A549 (cell line): Measurements from ENCODE around the gene LRIG3. TPM values are rescaled to one million over a fixed set of nuclear protein-coding genes. Genes with fewer than 3 reads are reported as not detected.

ENCODE experiments used
- ATAC-seq, 2 experiments: fragments of 200-7000 bp in 1 of 2; fragments of >200 bp in 1 of 2; cut with Nextera tagmentation in 1 of 2; cut with Tn5 transposase in 1 of 2; 3 replicates each; pipeline versions ENCODE4 v1.8.0 to v1.9.1; 2018 to 2020; ENCODE audit warnings: mild to moderate bottlenecking in 1 of 2, moderate library complexity in 1 of 2
- CTCF ChIA-PET: fragments of 300-600 bp; sonication (Branson Sonifier 250); formaldehyde crosslinking; extraction: SDS; loops from one replicate; lab custom pipeline; 2021; ENCODE audit warnings: antibody characterized with exemption, inconsistent platforms; lab: Yijun Ruan, JAX
- POLR2A ChIA-PET: fragments of 350-600 bp; formaldehyde crosslinking; extraction: SDS; loops from one replicate; lab custom pipeline; 2021; ENCODE audit warnings: antibody characterized with exemption, inconsistent platforms; lab: Yijun Ruan, JAX
- DNase-seq, 2 experiments: peaks; one replicate each; pipeline versions ENCODE4 v3.0.0 to v3.0.0-alpha.2; 2011 to 2016; ENCODE audit warnings: low read depth in 1 of 2, low spot score in 1 of 2
- FAIRE-seq: peaks from 2 replicates; lab custom pipeline; 2011; peaks lifted over from hg19 to GRCh38; lab: Jason Lieb, UNC
- H3K27ac ChIP-seq, 2 experiments: fragments of >200 bp; sonication (Bioruptor Twin); formaldehyde crosslinking; 3 replicates each; pipeline ENCODE4 v1.5.1; 2016 to 2017
- H3K4me1 ChIP-seq: fragments of >200 bp; sonication (Bioruptor Twin); formaldehyde crosslinking; 3 replicates; pipeline ENCODE4 v1.6.1; 2016
- H3K4me2 ChIP-seq: fragments of >200 bp; sonication (Bioruptor Twin); formaldehyde crosslinking; 3 replicates; pipeline ENCODE4 v1.6.1; 2016
- H3K4me3 ChIP-seq: fragments of >200 bp; sonication (Bioruptor Twin); formaldehyde crosslinking; 3 replicates; pipeline ENCODE4 v1.5.1; 2016
- H3K9me3 ChIP-seq: fragments of >200 bp; sonication (Bioruptor Twin); formaldehyde crosslinking; 3 replicates; pipeline ENCODE4 v1.6.1; 2016
- BHLHE40 ChIP-seq: IDR thresholded peaks from 2 replicates; pipeline ENCODE4 v1.6.1; 2012; ENCODE audit warnings: low read depth, low read length, inconsistent platforms
- CHD2 ChIP-seq: fragments of 150-350 bp; IDR thresholded peaks from 2 replicates; pipeline ENCODE4 v1.6.1; 2014; ENCODE audit warnings: low read length; ENCODE audit not compliant: partially characterized antibody
- EHMT2 ChIP-seq: fragments of 200-600 bp; sonication (generic); IDR thresholded peaks from 2 replicates; pipeline ENCODE4 v1.6.1; 2016; ENCODE audit warnings: antibody characterized with exemption, low read depth, mild to moderate bottlenecking, moderate library complexity
- EP300 ChIP-seq, 2 experiments: fragments of >200 bp; sonication (Bioruptor Twin); formaldehyde crosslinking; IDR thresholded peaks; 2 replicates in 1 of 2; 3 replicates in 1 of 2; pipeline ENCODE4 v1.6.1; 2016 to 2017
- ESRRA ChIP-seq: fragments of 150-350 bp; IDR thresholded peaks from 2 replicates; pipeline ENCODE4 v1.6.1; 2014; ENCODE audit warnings: mild to moderate bottlenecking, low read length, borderline replicate concordance
- FOSB ChIP-seq: fragments of 250-450 bp; sonication (Bioruptor Pico); IDR thresholded peaks from 2 replicates; pipeline ENCODE4 v1.5.0; 2020; ENCODE audit warnings: mild to moderate bottlenecking, moderate library complexity
- FOSL2 ChIP-seq, 2 experiments: fragments of 450-650 bp in 1 of 2; fragments of >200 bp in 1 of 2; sonication (Bioruptor Twin) in 1 of 2; formaldehyde crosslinking; IDR thresholded peaks; 2 replicates each; pipeline versions ENCODE4 v1.5.0 to v1.6.1; 2016 to 2020; ENCODE audit warnings: mild to moderate bottlenecking in 1 of 2, moderate library complexity in 1 of 2
- FOXS1 ChIP-seq: fragments of 250-450 bp; sonication (Bioruptor Pico); IDR thresholded peaks from 2 replicates; pipeline ENCODE4 v1.5.0; 2020; ENCODE audit warnings: mild to moderate bottlenecking, moderate library complexity
- HEYL ChIP-seq: fragments of 250-450 bp; sonication (Bioruptor Pico); IDR thresholded peaks from 2 replicates; pipeline ENCODE4 v1.8.0; 2021; ENCODE audit warnings: mild to moderate bottlenecking, moderate library complexity
- HOXA7 ChIP-seq: fragments of 250-450 bp; sonication (Bioruptor Pico); IDR thresholded peaks from 2 replicates; pipeline ENCODE4 v1.5.0; 2020; ENCODE audit warnings: mild to moderate bottlenecking, moderate library complexity
- HOXB13 ChIP-seq: fragments of 250-450 bp; sonication (Bioruptor Pico); IDR thresholded peaks from 2 replicates; pipeline ENCODE4 v1.5.0; 2020; ENCODE audit warnings: low read depth, mild to moderate bottlenecking, moderate library complexity
- HOXB5 ChIP-seq: fragments of 250-450 bp; sonication (Bioruptor Pico); IDR thresholded peaks from 2 replicates; pipeline ENCODE4 v1.5.0; 2020; ENCODE audit warnings: mild to moderate bottlenecking, moderate library complexity
- KDM1A ChIP-seq: fragments of 200-600 bp; sonication (generic); IDR thresholded peaks from 2 replicates; pipeline ENCODE4 v1.6.1; 2016; ENCODE audit warnings: low read depth, mild to moderate bottlenecking
- KDM5A ChIP-seq: fragments of 200-600 bp; sonication (generic); IDR thresholded peaks from 2 replicates; pipeline ENCODE4 v1.6.1; 2016; ENCODE audit warnings: antibody characterized with exemption, mild to moderate bottlenecking
- NFE2L2 ChIP-seq: fragments of 150-350 bp; conservative IDR thresholded peaks from 2 replicates; pipeline ENCODE4 v1.6.1; 2014; ENCODE audit warnings: low read length
- NPAS2 ChIP-seq: fragments of 250-450 bp; sonication (Bioruptor Pico); IDR thresholded peaks from 2 replicates; pipeline ENCODE4 v1.8.0; 2022; ENCODE audit warnings: mild to moderate bottlenecking, moderate library complexity, borderline replicate concordance
- POLR2A ChIP-seq: IDR thresholded peaks from 2 replicates; pipeline ENCODE4 v1.6.1; 2012; ENCODE audit warnings: mild to moderate bottlenecking, low read length
- POLR2AphosphoS2 ChIP-seq: conservative IDR thresholded peaks from 2 replicates; pipeline ENCODE4 v1.6.1; 2012; ENCODE audit warnings: low read length, improper control_type of control experiment, inconsistent platforms
- RNF2 ChIP-seq: fragments of 200-600 bp; sonication (generic); IDR thresholded peaks from 2 replicates; pipeline ENCODE4 v1.6.1; 2016; ENCODE audit warnings: low read depth, mild to moderate bottlenecking, antibody characterized with exemption, moderate library complexity, borderline replicate concordance
- TP53 ChIP-seq: fragments of 250-450 bp; sonication (Bioruptor Pico); IDR thresholded peaks from 2 replicates; pipeline ENCODE4 v1.5.0; 2021; ENCODE audit warnings: mild to moderate bottlenecking, moderate library complexity
- ZC3H11A ChIP-seq: fragments of 450-650 bp; IDR thresholded peaks from 2 replicates; pipeline ENCODE4 v1.6.1; 2014; ENCODE audit warnings: antibody characterized with exemption, mild to moderate bottlenecking
- ZFP36 ChIP-seq: fragments of 450-650 bp; IDR thresholded peaks from 2 replicates; pipeline ENCODE4 v1.6.1; 2014; ENCODE audit warnings: borderline replicate concordance; ENCODE audit not compliant: partially characterized antibody
- ZSCAN20 ChIP-seq: fragments of 250-450 bp; sonication (Bioruptor Pico); IDR thresholded peaks from 2 replicates; pipeline ENCODE4 v1.8.0; 2022; ENCODE audit warnings: mild to moderate bottlenecking, moderate library complexity
- WGBS: methylation state at CpG from one replicate; pipeline ENCODE4 v1.1.6; 2017; ENCODE audit errors: missing lambda C conversion rate; 5-methylcytosine and 5-hydroxymethylcytosine counted together
- polyA plus RNA-seq, 4 experiments: library from polyadenylated mRNA; depleted of rRNA in 3 of 4; stranded (reverse); fragments of >200 nt; fragmentation: RNase III in 1 of 4; extraction: RNeasy Plus Mini Kit Qiagen cat#74134 plus additional on column Dnase treatment in 1 of 4; gene quantifications; 2 replicates in 3 of 4; 3 replicates in 1 of 4; pipeline ENCODE4 v1.2.3, GENCODE V29; 2011 to 2017
- TF ChIP-seq, protein P1 (sequence below): fragments of 250-450 bp; sonication (Bioruptor Pico); IDR thresholded peaks from 2 replicates; pipeline ENCODE4 v1.5.0; 2020; ENCODE audit warnings: low read depth, mild to moderate bottlenecking, moderate library complexity
- TF ChIP-seq, protein P2 (sequence below): fragments of >200 bp; sonication (Bioruptor Twin); formaldehyde crosslinking; IDR thresholded peaks from 3 replicates; pipeline ENCODE4 v1.5.1; 2016

The LRIG3 gene
- polyA plus RNA-seq, 2 of the 4 experiments (the other 2 are of a cell fraction), result 3.7 to 16.4 TPM

DNA sequence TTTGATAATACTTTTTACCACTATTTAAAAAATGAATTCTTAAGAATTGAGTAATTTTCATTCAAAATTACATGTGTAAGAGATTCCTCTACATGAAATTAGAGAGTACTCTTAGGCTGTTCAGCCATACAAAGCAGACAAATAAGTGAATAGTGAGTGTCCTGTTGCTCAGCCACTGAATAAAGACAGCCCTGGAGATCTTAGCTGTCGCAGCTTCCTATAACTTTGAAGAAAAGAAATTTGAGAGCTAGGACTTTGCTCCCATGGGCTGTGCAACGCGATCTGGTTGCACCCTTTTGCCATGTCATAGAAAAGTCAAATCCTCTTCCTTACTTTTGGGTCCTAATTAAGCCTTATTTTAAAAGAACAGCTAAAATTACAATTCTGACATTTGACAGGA, 40.9 kb upstream of the LRIG3 start:
- no peak for ATAC-seq
- 71% methylated on average over 3 of the region's 3 CpGs for WGBS
- Histone ChIP-seq H3K4me1 (0 out of 3 replicates have a peak, but pooled peaks cover 5% of the 10 kb centered on the region), H3K4me3 (no peak overlapping the region), H3K27ac (no peak overlapping the region), H3K4me2 (no peak overlapping the region), H3K9me3 (no peaks in the 10 kb centered on the region)
- DNase-seq, result no peak
- no peak for FAIRE-seq
- no peak for TF ChIP-seq TP53 (CRISPR knock-in tag)
- TF ChIP-seq HEYL, result no peak
- TF ChIP-seq KDM1A, result no peak
- no peak for TF ChIP-seq KDM5A
- no peak for TF ChIP-seq HOXB13 (CRISPR knock-in tag)
- TF ChIP-seq ESRRA, result no peak
- no peak for TF ChIP-seq CHD2
- TF ChIP-seq FOSB (CRISPR knock-in tag), result no peak
- no peak for TF ChIP-seq RNF2
- TF ChIP-seq FOSL2 (IDR thresholded peaks at IDR 0.05), result no peak
- TF ChIP-seq FOSL2 (CRISPR knock-in tag; IDR thresholded peaks at IDR 0.05), result no peak
- no peak for TF ChIP-seq ZSCAN20 (CRISPR knock-in tag)
- no peak for TF ChIP-seq FOXS1 (CRISPR knock-in tag)
- no peak for TF ChIP-seq EHMT2
- TF ChIP-seq EP300 (IDR thresholded peaks at IDR 0.05), result no peak
- TF ChIP-seq HOXA7 (CRISPR knock-in tag), result no peak
- no peak for TF ChIP-seq POLR2A
- no peak for TF ChIP-seq POLR2AphosphoS2
- TF ChIP-seq NPAS2 (CRISPR knock-in tag), result no peak
- no peak for TF ChIP-seq HOXB5 (CRISPR knock-in tag)
- no peak for TF ChIP-seq ZC3H11A
- ChIA-PET CTCF (no interaction called here), POLR2A (no interaction called here)

DNA sequence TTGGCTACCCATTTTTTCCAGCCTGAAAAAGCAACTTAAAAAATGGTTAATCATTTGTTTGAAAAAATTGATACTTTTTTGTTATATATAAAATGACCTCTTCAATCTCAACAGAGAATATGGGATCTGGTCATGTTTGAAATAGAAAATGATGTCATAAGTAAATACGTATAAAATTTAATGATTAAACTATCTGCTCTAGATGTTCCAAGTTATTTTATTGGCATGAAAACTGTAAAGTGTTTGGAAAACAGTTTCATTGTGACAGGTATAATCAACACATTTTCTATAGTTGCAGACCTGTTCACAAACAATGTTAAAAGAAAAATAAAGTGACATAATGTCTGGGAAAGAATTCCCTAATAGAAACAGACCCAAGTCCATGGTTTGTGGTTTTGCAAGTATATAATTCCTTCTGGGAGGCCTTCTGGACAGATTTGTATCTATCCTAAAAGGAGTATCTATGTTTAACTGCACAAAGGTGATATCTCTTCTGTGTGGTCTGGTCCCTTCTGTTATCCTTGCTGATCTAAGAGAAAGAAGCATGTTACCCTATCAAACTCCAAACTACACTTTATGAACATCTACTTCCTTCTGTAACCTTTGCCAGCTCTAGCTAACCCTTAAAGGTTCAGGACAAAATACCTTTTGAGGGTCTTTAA, 39.5 kb upstream of the LRIG3 start:
- no peaks in the 10 kb centered on the region for H3K9me3 ChIP-seq
- no peak for ATAC-seq
- ChIA-PET CTCF (no interaction called here), POLR2A (no interaction called here)
- H3K27ac ChIP-seq, result no peak overlapping the region
- H3K4me1 ChIP-seq, result 0 out of 3 replicates have a peak, but pooled peaks cover 5% of the 10 kb centered on the region
- H3K4me2 ChIP-seq, result no peak overlapping the region
- FAIRE-seq, result no peak
- H3K4me3 ChIP-seq, result no peak overlapping the region
- TF ChIP-seq BHLHE40, result no peak
- TF ChIP-seq, protein P1, sequence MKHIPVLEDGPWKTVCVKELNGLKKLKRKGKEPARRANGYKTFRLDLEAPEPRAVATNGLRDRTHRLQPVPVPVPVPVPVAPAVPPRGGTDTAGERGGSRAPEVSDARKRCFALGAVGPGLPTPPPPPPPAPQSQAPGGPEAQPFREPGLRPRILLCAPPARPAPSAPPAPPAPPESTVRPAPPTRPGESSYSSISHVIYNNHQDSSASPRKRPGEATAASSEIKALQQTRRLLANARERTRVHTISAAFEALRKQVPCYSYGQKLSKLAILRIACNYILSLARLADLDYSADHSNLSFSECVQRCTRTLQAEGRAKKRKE, result no peak
- no peak for TF ChIP-seq FOXS1 (CRISPR knock-in tag)
- WGBS, result 12% methylated on average over 1 of the region's 1 CpG
- DNase-seq, result no peak

DNA sequence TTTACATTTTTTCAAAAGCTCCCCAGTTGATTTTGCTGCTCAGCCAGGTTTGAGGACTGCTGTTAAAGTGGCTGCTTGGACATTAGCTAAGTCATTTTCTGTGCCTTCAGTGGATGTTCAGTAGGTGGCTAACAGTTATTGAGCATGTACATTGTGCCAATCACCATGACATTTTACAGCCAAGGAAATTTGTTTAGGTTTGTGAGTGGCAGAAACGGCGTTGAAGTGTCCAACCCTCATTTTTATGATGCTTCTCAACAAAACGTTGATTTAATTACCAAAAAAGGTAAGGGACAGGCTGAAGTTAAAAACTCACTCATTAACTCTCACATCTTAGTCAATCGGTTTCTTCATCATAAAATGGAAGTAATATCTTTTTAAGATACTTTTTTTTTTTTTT, 37.0 kb upstream of the LRIG3 start:
- H3K9me3 ChIP-seq, result no peaks in the 10 kb centered on the region
- CTCF ChIA-PET, result interaction anchor here (0.9 kb wide), 1 partner anchor 11 kb away, joined by 3 read pairs; no protein-coding TSS in a partner anchor
- DNase-seq, result no peak
- TF ChIP-seq, protein P2, sequence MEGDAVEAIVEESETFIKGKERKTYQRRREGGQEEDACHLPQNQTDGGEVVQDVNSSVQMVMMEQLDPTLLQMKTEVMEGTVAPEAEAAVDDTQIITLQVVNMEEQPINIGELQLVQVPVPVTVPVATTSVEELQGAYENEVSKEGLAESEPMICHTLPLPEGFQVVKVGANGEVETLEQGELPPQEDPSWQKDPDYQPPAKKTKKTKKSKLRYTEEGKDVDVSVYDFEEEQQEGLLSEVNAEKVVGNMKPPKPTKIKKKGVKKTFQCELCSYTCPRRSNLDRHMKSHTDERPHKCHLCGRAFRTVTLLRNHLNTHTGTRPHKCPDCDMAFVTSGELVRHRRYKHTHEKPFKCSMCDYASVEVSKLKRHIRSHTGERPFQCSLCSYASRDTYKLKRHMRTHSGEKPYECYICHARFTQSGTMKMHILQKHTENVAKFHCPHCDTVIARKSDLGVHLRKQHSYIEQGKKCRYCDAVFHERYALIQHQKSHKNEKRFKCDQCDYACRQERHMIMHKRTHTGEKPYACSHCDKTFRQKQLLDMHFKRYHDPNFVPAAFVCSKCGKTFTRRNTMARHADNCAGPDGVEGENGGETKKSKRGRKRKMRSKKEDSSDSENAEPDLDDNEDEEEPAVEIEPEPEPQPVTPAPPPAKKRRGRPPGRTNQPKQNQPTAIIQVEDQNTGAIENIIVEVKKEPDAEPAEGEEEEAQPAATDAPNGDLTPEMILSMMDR, result no peak
- TF ChIP-seq EHMT2, result no peak
- TF ChIP-seq NFE2L2, result no peak
- TF ChIP-seq ZFP36, result no peak
- TF ChIP-seq NPAS2 (CRISPR knock-in tag), result no peak
- TF ChIP-seq, protein P1, result no peak
- FAIRE-seq, result no peak
- no peak overlapping the region for H3K4me3 ChIP-seq
- no peak overlapping the region for H3K27ac ChIP-seq
- ATAC-seq, result no peak
- 0 out of 3 replicates have a peak, but pooled peaks cover 5% of the 10 kb centered on the region for H3K4me1 ChIP-seq
- WGBS, result 50% methylated on average over 4 of the region's 4 CpGs
- POLR2A ChIA-PET, result no interaction called here
- H3K4me2 ChIP-seq, result no peak overlapping the region
